GM12878 (cell line): ENCODE data around the gene GYPC. TPM values are rescaled to one million over a fixed set of nuclear protein-coding genes. Genes with fewer than 3 reads are reported as not detected.

Experiments used
- ATAC-seq: fragments of 200-7000 bp; cut with Tn5 transposase; 3 replicates; pipeline ENCODE4 v1.9.1; 2020; ENCODE audit warnings: mild to moderate bottlenecking, moderate library complexity
- BruUV-seq: library from RNA; stranded (reverse); fragments of 400-500 nt; replicated peaks from 2 replicates; lab custom pipeline; 2021; lab: Mats Ljungman, UMichigan
- CTCF ChIA-PET: fragments of 300-600 bp; sonication (Branson Sonifier 250); formaldehyde crosslinking; extraction: SDS; loops from one replicate; lab custom pipeline; 2021; ENCODE audit warnings: inconsistent platforms; lab: Yijun Ruan, JAX
- POLR2A ChIA-PET: fragments of 350-600 bp; formaldehyde crosslinking; extraction: SDS; loops from one replicate; lab custom pipeline; 2021; ENCODE audit warnings: inconsistent platforms; lab: Charles Lee
- RAD21 ChIA-PET: fragments of 300-600 bp; sonication (Branson Sonifier 250); formaldehyde crosslinking; loops from one replicate; lab custom pipeline; 2023; ENCODE audit warnings: antibody characterized with exemption; ENCODE audit not compliant: unreplicated experiment; lab: Charles Lee
- SMC1A ChIA-PET: fragments of 300-600 bp; sonication (Branson Sonifier 250); formaldehyde crosslinking; loops from one replicate; lab custom pipeline; 2023; ENCODE audit not compliant: unreplicated experiment, uncharacterized antibody; lab: Charles Lee
- DNase-seq: peaks from one replicate; pipeline ENCODE4 v3.0.0-alpha.2; 2011; ENCODE audit warnings: low read depth, low spot score
- FAIRE-seq: peaks from 3 replicates; lab custom pipeline; 2011; peaks lifted over from hg19 to GRCh38; lab: Jason Lieb, UNC
- H2AFZ ChIP-seq: 2 replicates; pipeline ENCODE4 v1.6.0; 2011; ENCODE audit warnings: low read depth, low read length, control low read depth; ENCODE audit not compliant: control insufficient read depth
- H3K27ac ChIP-seq: 2 replicates; pipeline ENCODE4 v1.5.1; 2011; ENCODE audit warnings: control low read depth; ENCODE audit not compliant: control insufficient read depth, insufficient read depth
- H3K27me3 ChIP-seq, 2 experiments: replicated peaks in 1 of 2; 2 replicates each; pipeline versions ENCODE4 v1.6.0 to v1.6.1; 2011; ENCODE audit warnings: low read length in 1 of 2; ENCODE audit not compliant: control insufficient read depth in 2 of 2, insufficient read depth in 2 of 2
- H3K36me3 ChIP-seq, 2 experiments: 2 replicates each; pipeline ENCODE4 v1.5.1; 2011; ENCODE audit warnings: low read length in 1 of 2; ENCODE audit not compliant: control insufficient read depth in 2 of 2, insufficient read depth in 2 of 2
- H3K4me1 ChIP-seq: 2 replicates; pipeline ENCODE4 v1.6.1; 2011; ENCODE audit warnings: mild to moderate bottlenecking, low read length, moderate library complexity, mixed read lengths; ENCODE audit not compliant: control insufficient read depth, insufficient read depth
- H3K4me2 ChIP-seq: 2 replicates; pipeline ENCODE4 v1.6.0; 2011; ENCODE audit warnings: control low read depth; ENCODE audit not compliant: control insufficient read depth, insufficient read depth
- H3K4me3 ChIP-seq: fragments of 200-600 bp; sonication (generic); 2 replicates; pipeline ENCODE4 v1.5.1; 2016
- H3K79me2 ChIP-seq: 2 replicates; pipeline ENCODE4 v1.6.0; 2011; ENCODE audit warnings: low read length; ENCODE audit not compliant: control insufficient read depth, insufficient read depth
- H3K9ac ChIP-seq: 2 replicates; pipeline ENCODE4 v1.8.0; 2011; ENCODE audit warnings: low read length, control low read depth, mixed read lengths; ENCODE audit not compliant: control insufficient read depth, insufficient read depth
- H3K9me3 ChIP-seq: replicated peaks from 3 replicates; pipeline ENCODE4 v1.5.1; 2011; ENCODE audit warnings: mild to moderate bottlenecking, low read length; ENCODE audit not compliant: control insufficient read depth, insufficient read depth
- H4K20me1 ChIP-seq: 2 replicates; pipeline ENCODE4 v1.6.0; 2011; ENCODE audit not compliant: control insufficient read depth, insufficient read depth
- CEBPZ ChIP-seq: fragments of 150-350 bp; IDR thresholded peaks from 2 replicates; pipeline ENCODE4 v1.6.1; 2016; ENCODE audit warnings: low read depth, low read length
- EGR1 ChIP-seq, 2 experiments: IDR thresholded peaks; 1 replicate in 1 of 2; 2 replicates in 1 of 2; pipeline ENCODE4 v1.6.1; 2011 to 2012; ENCODE audit warnings: low read depth in 2 of 2, low read length in 2 of 2, borderline replicate concordance in 1 of 2, mild to moderate bottlenecking in 1 of 2, moderate library complexity in 1 of 2
- FOXM1 ChIP-seq: IDR thresholded peaks from 2 replicates; pipeline ENCODE4 v1.6.1; 2012; ENCODE audit warnings: low read depth, mild to moderate bottlenecking, inconsistent platforms, low read length, moderate library complexity
- HDGF ChIP-seq: fragments of 450-650 bp; IDR thresholded peaks from 2 replicates; pipeline ENCODE4 v1.6.1; 2016; ENCODE audit warnings: antibody characterized with exemption
- KAT2A ChIP-seq: conservative IDR thresholded peaks from 2 replicates; pipeline ENCODE4 v1.6.1; 2011; ENCODE audit warnings: low read depth, low read length; ENCODE audit not compliant: control insufficient read depth
- NR2C2 ChIP-seq: IDR thresholded peaks from 2 replicates; pipeline ENCODE4 v1.6.1; 2011; ENCODE audit warnings: borderline replicate concordance, low read depth; ENCODE audit not compliant: control insufficient read depth, insufficient read length
- RAD51 ChIP-seq: fragments of 450-650 bp; IDR thresholded peaks from 2 replicates; pipeline ENCODE4 v1.6.1; 2016; ENCODE audit warnings: moderate library complexity, mild to moderate bottlenecking, inconsistent platforms
- ZNF592 ChIP-seq: fragments of 450-650 bp; IDR thresholded peaks from 2 replicates; pipeline ENCODE4 v1.6.1; 2017; ENCODE audit warnings: mild to moderate bottlenecking, moderate library complexity
- WGBS: methylation state at CpG from one replicate; pipeline ENCODE4 v1.1.6; 2016; ENCODE audit warnings: low lambda C conversion rate; ENCODE audit not compliant: insufficient replicate concordance, insufficient coverage; ENCODE audit errors: missing lambda C conversion rate; 5-methylcytosine and 5-hydroxymethylcytosine counted together
- in situ Hi-C: fragments of 300-500 bp; cut with MboI; formaldehyde crosslinking; loops from 9 replicates; pipeline ENCODE4 v1.14.3; 2018; ENCODE audit warnings: mixed read lengths
- intact Hi-C: fragments of 100-400 bp; cut with micrococcal nuclease; formaldehyde crosslinking; loops from one replicate; pipeline ENCODE4 v1.14.2; 2022; ENCODE audit not compliant: unreplicated experiment
- polyA plus RNA-seq, 11 experiments: library from polyadenylated mRNA; depleted of rRNA in 4 of 11; unstranded in 6 of 11; stranded (reverse) in 5 of 11; fragments of >200 nt; fragmentation: Nextera tagmentation in 4 of 11; fragmentation: Illumina TruSeq in 1 of 11; extraction: Ambion mirVana in 4 of 11; extraction: Trizol in 1 of 11; gene quantifications; 1 replicate in 1 of 11; 2 replicates in 10 of 11; pipeline versions ENCODE4 v1.2.1 to v1.2.3, GENCODE V29; 2011 to 2016; ENCODE audit warnings: inconsistent platforms in 2 of 11, missing spikeins in 2 of 11, low read depth in 1 of 11
- total RNA-seq, 4 experiments: library from RNA; depleted of rRNA in 3 of 4; stranded (reverse); fragments of >200 nt in 3 of 4; fragmentation: Illumina TruSeq in 1 of 4; extraction: Trizol in 1 of 4; gene quantifications; 2 replicates each; pipeline versions ENCODE4 v1.2.1 to v1.2.3, GENCODE V29; 2013 to 2021
- TF ChIP-seq, protein P1 (sequence below): IDR thresholded peaks from 2 replicates; pipeline ENCODE4 v1.6.1; 2011; ENCODE audit warnings: mild to moderate bottlenecking, low read depth, low read length, moderate library complexity; ENCODE audit not compliant: insufficient replicate concordance
- TF ChIP-seq, protein P2 (sequence below): fragments of 450-650 bp; IDR thresholded peaks from 2 replicates; pipeline ENCODE4 v1.6.1; 2017; ENCODE audit warnings: antibody characterized with exemption, mild to moderate bottlenecking, moderate library complexity

The GYPC gene
- total and polyA plus RNA-seq, 10 of the 15 experiments (the other 5 are each of a cell fraction or from before 2014, with no cell fraction given): 26.2 to 150 (median 81.4) TPM

DNA sequence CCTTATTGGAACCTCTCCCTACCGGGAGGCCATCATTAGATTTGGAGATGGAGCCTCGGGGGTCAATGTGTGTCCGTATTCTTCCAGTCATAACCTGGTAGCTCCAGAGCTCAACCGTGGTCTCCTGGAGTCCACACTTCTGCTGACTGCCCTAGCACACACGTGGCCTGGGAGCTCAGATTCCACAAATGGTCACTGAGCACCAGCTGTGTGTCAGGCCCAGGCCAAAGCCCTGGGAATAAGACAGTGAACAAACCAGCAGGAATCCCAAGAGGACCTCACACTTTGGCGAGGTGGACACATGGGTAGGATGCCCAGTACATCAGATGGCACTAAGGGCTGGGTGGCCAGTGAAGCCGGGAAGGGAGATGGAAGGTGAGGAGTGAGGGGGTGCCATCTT, 15.5 kb downstream of the GYPC start:
- whole genome bisulfite sequencing: 81% methylated on average over 7 of the region's 7 CpGs
- H3K4me3 ChIP-seq: no peak overlapping the region
- intact Hi-C loops: no loop called here
- H3K27ac ChIP-seq: no peak overlapping the region
- DNase-seq: no peak
- ChIA-PET RAD21 (no interaction called here), CTCF (interaction anchor here (0.8 kb wide), 1 partner anchor 105 kb away, joined by 3 read pairs; no protein-coding TSS in a partner anchor), POLR2A (interaction anchor here (0.9 kb wide), 1 partner anchor 30 kb away, joined by 3 read pairs; no protein-coding TSS in a partner anchor), SMC1A (no interaction called here)
- BruUV-seq: no TSS peak
- H2AFZ ChIP-seq: no peak overlapping the region
- no peak for TF ChIP-seq CEBPZ
- TF ChIP-seq, protein P1, sequence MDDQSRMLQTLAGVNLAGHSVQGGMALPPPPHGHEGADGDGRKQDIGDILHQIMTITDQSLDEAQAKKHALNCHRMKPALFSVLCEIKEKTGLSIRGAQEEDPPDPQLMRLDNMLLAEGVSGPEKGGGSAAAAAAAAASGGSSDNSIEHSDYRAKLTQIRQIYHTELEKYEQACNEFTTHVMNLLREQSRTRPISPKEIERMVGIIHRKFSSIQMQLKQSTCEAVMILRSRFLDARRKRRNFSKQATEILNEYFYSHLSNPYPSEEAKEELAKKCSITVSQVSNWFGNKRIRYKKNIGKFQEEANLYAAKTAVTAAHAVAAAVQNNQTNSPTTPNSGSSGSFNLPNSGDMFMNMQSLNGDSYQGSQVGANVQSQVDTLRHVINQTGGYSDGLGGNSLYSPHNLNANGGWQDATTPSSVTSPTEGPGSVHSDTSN: no peak
- no peak for TF ChIP-seq EGR1 (IDR thresholded peaks at IDR 0.05; ENCODE audit: borderline replicate concordance in 1 of 2, low read depth in 2 of 2, low read length in 2 of 2)
- no peak for TF ChIP-seq ZNF592
- no peak for TF ChIP-seq RAD51
- TF ChIP-seq, protein P2, sequence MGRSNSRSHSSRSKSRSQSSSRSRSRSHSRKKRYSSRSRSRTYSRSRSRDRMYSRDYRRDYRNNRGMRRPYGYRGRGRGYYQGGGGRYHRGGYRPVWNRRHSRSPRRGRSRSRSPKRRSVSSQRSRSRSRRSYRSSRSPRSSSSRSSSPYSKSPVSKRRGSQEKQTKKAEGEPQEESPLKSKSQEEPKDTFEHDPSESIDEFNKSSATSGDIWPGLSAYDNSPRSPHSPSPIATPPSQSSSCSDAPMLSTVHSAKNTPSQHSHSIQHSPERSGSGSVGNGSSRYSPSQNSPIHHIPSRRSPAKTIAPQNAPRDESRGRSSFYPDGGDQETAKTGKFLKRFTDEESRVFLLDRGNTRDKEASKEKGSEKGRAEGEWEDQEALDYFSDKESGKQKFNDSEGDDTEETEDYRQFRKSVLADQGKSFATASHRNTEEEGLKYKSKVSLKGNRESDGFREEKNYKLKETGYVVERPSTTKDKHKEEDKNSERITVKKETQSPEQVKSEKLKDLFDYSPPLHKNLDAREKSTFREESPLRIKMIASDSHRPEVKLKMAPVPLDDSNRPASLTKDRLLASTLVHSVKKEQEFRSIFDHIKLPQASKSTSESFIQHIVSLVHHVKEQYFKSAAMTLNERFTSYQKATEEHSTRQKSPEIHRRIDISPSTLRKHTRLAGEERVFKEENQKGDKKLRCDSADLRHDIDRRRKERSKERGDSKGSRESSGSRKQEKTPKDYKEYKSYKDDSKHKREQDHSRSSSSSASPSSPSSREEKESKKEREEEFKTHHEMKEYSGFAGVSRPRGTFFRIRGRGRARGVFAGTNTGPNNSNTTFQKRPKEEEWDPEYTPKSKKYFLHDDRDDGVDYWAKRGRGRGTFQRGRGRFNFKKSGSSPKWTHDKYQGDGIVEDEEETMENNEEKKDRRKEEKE: no peak
- no peak for TF ChIP-seq KAT2A
- TF ChIP-seq FOXM1: no peak
- no peak for TF ChIP-seq NR2C2
- no peak for TF ChIP-seq HDGF
- no peaks in the 10 kb centered on the region for H3K27me3 ChIP-seq
- H4K20me1 ChIP-seq: no peaks in the 10 kb centered on the region
- peaks cover 16% of the 10 kb centered on the region for H3K79me2 ChIP-seq
- no peak for ATAC-seq
- H3K9ac ChIP-seq: no peak overlapping the region
- H3K9me3 ChIP-seq: peaks cover 5% of the 10 kb centered on the region; the same call in 1 of the 3 replicates
- H3K4me2 ChIP-seq: no peak overlapping the region
- in situ Hi-C loops: loop anchor here (25.0 kb wide), 1 partner anchor 716 kb away; the partner anchor contains the start of gene MAP3K2
- peaks cover 3 to 7% of the 10 kb centered on the region in 2 experiments; a peak in 3 of 4 replicates for H3K36me3 ChIP-seq
- peaks cover 5% of the 10 kb centered on the region for H3K4me1 ChIP-seq
- FAIRE-seq: no peak
